IMR-90 (cell line): Measurements from ENCODE around the gene NMRK1. TPM values are rescaled to one million over a fixed set of nuclear protein-coding genes. Genes with fewer than 3 reads are reported as not detected.

Source experiments
- ATAC-seq: fragments of 200-7000 bp; cut with Tn5 transposase; 2 replicates; pipeline ENCODE4 v1.9.1; 2020; ENCODE audit warnings: low read depth, mild to moderate bottlenecking, moderate library complexity
- BruUV-seq: library from RNA; stranded (reverse); fragments of 400-500 nt; replicated peaks from 2 replicates; lab custom pipeline; 2021; lab: Mats Ljungman, UMichigan
- CTCF ChIA-PET: fragments of 300-600 bp; formaldehyde crosslinking; extraction: SDS; loops from one replicate; lab custom pipeline; 2021; ENCODE audit warnings: antibody characterized with exemption; lab: Yijun Ruan, JAX
- POLR2A ChIA-PET: fragments of 300-600 bp; sonication (Branson Sonifier 250); formaldehyde crosslinking; loops from one replicate; lab custom pipeline; 2022; ENCODE audit warnings: antibody characterized with exemption; ENCODE audit not compliant: unreplicated experiment; lab: Charles Lee
- DNase-seq: peaks from one replicate; pipeline ENCODE4 v3.0.0; 2013
- H2AFZ ChIP-seq: replicated peaks from 2 replicates; pipeline ENCODE3; 2013; ENCODE audit warnings: low read length, mild to moderate bottlenecking; ENCODE audit not compliant: poor library complexity
- H2AK5ac ChIP-seq: 2 replicates; pipeline ENCODE4 v1.6.1; 2013; ENCODE audit warnings: low read depth, low read length, inconsistent platforms
- H2AK9ac ChIP-seq: replicated peaks from 2 replicates; pipeline ENCODE3; 2013; ENCODE audit warnings: mild to moderate bottlenecking, low read depth, low read length, moderate library complexity; ENCODE audit not compliant: poor library complexity
- H2BK120ac ChIP-seq: 2 replicates; pipeline ENCODE4 v1.6.1; 2013; ENCODE audit warnings: low read depth, low read length, inconsistent platforms
- H2BK15ac ChIP-seq: 3 replicates; pipeline ENCODE4 v1.6.1; 2013; ENCODE audit warnings: low read depth, low read length, inconsistent platforms
- H2BK20ac ChIP-seq: 2 replicates; pipeline ENCODE4 v1.6.1; 2013; ENCODE audit warnings: low read depth, mild to moderate bottlenecking, inconsistent platforms, low read length, moderate library complexity
- H2BK5ac ChIP-seq: 2 replicates; pipeline ENCODE4 v1.6.1; 2013; ENCODE audit warnings: mild to moderate bottlenecking, low read depth, low read length, inconsistent platforms; ENCODE audit not compliant: poor library complexity, severe bottlenecking
- H3K14ac ChIP-seq: replicated peaks from 2 replicates; pipeline ENCODE4 v1.6.1; 2013; ENCODE audit warnings: low read depth, low read length, inconsistent platforms
- H3K18ac ChIP-seq: 2 replicates; pipeline ENCODE4 v1.6.1; 2013; ENCODE audit warnings: low read depth, low read length, control low read depth
- H3K23ac ChIP-seq: 2 replicates; pipeline ENCODE4 v1.6.1; 2013; ENCODE audit warnings: low read depth, low read length, inconsistent platforms
- H3K27ac ChIP-seq: 2 replicates; pipeline ENCODE4 v1.5.1; 2013; ENCODE audit warnings: mild to moderate bottlenecking, control low read depth, low read length; ENCODE audit not compliant: insufficient read depth
- H3K27me3 ChIP-seq: 2 replicates; pipeline ENCODE4 v1.6.1; 2013; ENCODE audit warnings: low read length; ENCODE audit not compliant: control insufficient read depth, insufficient read depth
- H3K36me3 ChIP-seq: 2 replicates; pipeline ENCODE4 v1.6.1; 2013; ENCODE audit warnings: low read length, mixed read lengths; ENCODE audit not compliant: control insufficient read depth, insufficient read depth
- H3K4ac ChIP-seq: 2 replicates; pipeline ENCODE4 v1.6.1; 2013; ENCODE audit warnings: low read depth, low read length, inconsistent platforms
- H3K4me1 ChIP-seq: 2 replicates; pipeline ENCODE4 v1.6.1; 2013; ENCODE audit warnings: low read length, mixed read lengths; ENCODE audit not compliant: control insufficient read depth, insufficient read depth
- H3K4me2 ChIP-seq: 2 replicates; pipeline ENCODE4 v1.6.1; 2013; ENCODE audit warnings: low read depth, mild to moderate bottlenecking, control low read depth, low read length, moderate library complexity
- H3K4me3 ChIP-seq: 2 replicates; pipeline ENCODE4 v1.5.1; 2013; ENCODE audit warnings: low read depth, mild to moderate bottlenecking, control low read depth, low read length, moderate library complexity; ENCODE audit not compliant: insufficient read depth
- H3K56ac ChIP-seq: 2 replicates; pipeline ENCODE4 v1.6.1; 2013; ENCODE audit warnings: low read length, inconsistent platforms; ENCODE audit not compliant: insufficient read depth; ENCODE audit errors: extremely low read depth
- H3K79me1 ChIP-seq, 2 experiments: 2 replicates each; pipeline ENCODE4 v1.6.1; 2013; ENCODE audit warnings: low read length in 2 of 2, inconsistent platforms in 1 of 2, low read depth in 1 of 2
- H3K9ac ChIP-seq: 2 replicates; pipeline ENCODE4 v1.6.1; 2013; ENCODE audit warnings: low read depth, low read length, control low read depth
- H3K9me1 ChIP-seq: 2 replicates; pipeline ENCODE4 v1.6.1; 2013; ENCODE audit warnings: low read length, inconsistent platforms; ENCODE audit not compliant: insufficient read depth
- H3K9me3 ChIP-seq: 2 replicates; pipeline ENCODE4 v1.6.1; 2013; ENCODE audit warnings: low read length; ENCODE audit not compliant: control insufficient read depth, insufficient read depth
- H4K20me1 ChIP-seq: 2 replicates; pipeline ENCODE4 v1.6.1; 2013; ENCODE audit warnings: low read length, inconsistent platforms; ENCODE audit not compliant: insufficient read depth
- H4K5ac ChIP-seq: 2 replicates; pipeline ENCODE4 v1.6.1; 2013; ENCODE audit warnings: mild to moderate bottlenecking, low read depth, low read length, control low read depth
- H4K8ac ChIP-seq, 2 experiments: 2 replicates each; pipeline ENCODE4 v1.6.1; 2013; ENCODE audit warnings: low read depth in 2 of 2, low read length in 2 of 2, control low read depth in 1 of 2, inconsistent platforms in 1 of 2
- H4K91ac ChIP-seq: 2 replicates; pipeline ENCODE4 v1.6.1; 2013; ENCODE audit warnings: low read depth, low read length, inconsistent platforms; ENCODE audit not compliant: insufficient read depth
- BHLHE40 ChIP-seq: fragments of 150-350 bp; IDR thresholded peaks from 2 replicates; pipeline ENCODE4 v1.6.1; 2016; ENCODE audit warnings: mild to moderate bottlenecking, low read depth, low read length
- CEBPB ChIP-seq: IDR thresholded peaks from 2 replicates; pipeline ENCODE4 v1.6.1; 2012; ENCODE audit warnings: low read depth, low read length, improper control_type of control experiment
- FOS ChIP-seq: fragments of 150-350 bp; IDR thresholded peaks from 2 replicates; pipeline ENCODE4 v1.6.1; 2016; ENCODE audit warnings: low read depth, low read length
- MAFK ChIP-seq: IDR thresholded peaks from 2 replicates; pipeline ENCODE4 v1.6.1; 2012; ENCODE audit warnings: low read depth, low read length, improper control_type of control experiment
- MAZ ChIP-seq: IDR thresholded peaks from 2 replicates; pipeline ENCODE4 v1.6.1; 2012; ENCODE audit warnings: low read depth, mild to moderate bottlenecking, low read length, improper control_type of control experiment, moderate library complexity, borderline replicate concordance
- RAD21 ChIP-seq: IDR thresholded peaks from 2 replicates; pipeline ENCODE4 v1.6.1; 2012; ENCODE audit warnings: low read length, improper control_type of control experiment
- RFX5 ChIP-seq: IDR thresholded peaks from 2 replicates; pipeline ENCODE4 v1.8.0; 2012; ENCODE audit warnings: low read depth, mild to moderate bottlenecking, low read length, moderate library complexity
- SMC3 ChIP-seq: fragments of 150-350 bp; IDR thresholded peaks from 2 replicates; pipeline ENCODE4 v1.6.1; 2016; ENCODE audit warnings: low read depth, mild to moderate bottlenecking, antibody characterized with exemption, low read length, moderate library complexity
- whole genome bisulfite sequencing, 2 experiments: methylation state at CpG; one replicate each; pipeline versions ENCODE4 v1.1.5 to v1.1.7; 2013; ENCODE audit warnings: missing lambda C conversion rate in 2 of 2; ENCODE audit not compliant: insufficient read length in 1 of 2; ENCODE audit errors: extremely low coverage in 2 of 2; 5-methylcytosine and 5-hydroxymethylcytosine counted together
- dilution Hi-C: fragments of 300-500 bp; cut with HindIII; formaldehyde crosslinking; loops from one replicate; pipeline ENCODE4 v1.14.3; 2018; ENCODE audit warnings: low sequenced_read_pairs; ENCODE audit not compliant: unreplicated experiment
- in situ Hi-C: fragments of 300-500 bp; cut with MboI; formaldehyde crosslinking; loops from 3 replicates; pipeline ENCODE4 v1.14.3; 2019; ENCODE audit warnings: low sequenced_read_pairs, inconsistent platforms, mixed read lengths
- intact Hi-C: fragments of 100-400 bp; cut with micrococcal nuclease; formaldehyde crosslinking; loops from 2 replicates; pipeline ENCODE4 v1.10.0; 2022
- polyA plus RNA-seq, 3 experiments: library from polyadenylated mRNA; depleted of rRNA; stranded (reverse); fragments of >200 nt; gene quantifications; 2 replicates each; pipeline ENCODE4 v1.2.3, GENCODE V29; 2012; ENCODE audit warnings: low replicate concordance in 1 of 3
- total RNA-seq: library from RNA; depleted of rRNA; stranded (reverse); fragments of >200 nt; gene quantifications from 2 replicates; pipeline ENCODE4 v1.2.3, GENCODE V29; 2012
- TF ChIP-seq, protein P1 (sequence below): fragments of 150-350 bp; IDR thresholded peaks from 2 replicates; pipeline ENCODE4 v1.6.1; 2016; ENCODE audit warnings: low read depth, mild to moderate bottlenecking, low read length, moderate library complexity, borderline replicate concordance

NMRK1 gene
- total and polyA plus RNA-seq, 2 of the 4 experiments (the other 2 are of a cell fraction) = 5.7 to 5.9 TPM

DNA sequence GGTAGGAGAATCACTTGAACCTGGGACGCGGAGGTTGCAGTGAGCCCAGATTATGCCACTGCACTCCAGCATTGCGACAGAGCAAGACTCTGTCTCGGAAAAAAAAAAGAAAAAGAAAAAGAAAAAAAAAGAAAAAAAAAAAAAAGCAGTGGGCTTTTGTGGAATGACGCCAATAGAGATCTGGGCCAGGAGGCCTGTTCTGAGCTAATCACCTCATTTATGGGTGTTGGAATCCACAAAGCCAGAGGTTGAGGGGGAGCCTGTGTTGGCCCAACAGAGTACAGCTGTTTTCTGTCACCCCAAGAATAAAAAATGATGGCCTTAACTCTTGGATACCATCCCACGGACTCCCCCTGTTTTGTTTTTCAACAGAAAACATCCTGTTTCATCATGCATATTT is 18.9 kb upstream of the NMRK1 start:
- Histone ChIP-seq H3K4me1 (peaks cover 2% of the 10 kb centered on the region; the same call in 1 of the 2 replicates), H2BK120ac (no peak overlapping the region), H3K23ac (no peak overlapping the region), H2AK5ac (no peak overlapping the region), H3K9ac (no peak overlapping the region), H3K9me1 (peaks cover 4% of the 10 kb centered on the region; the same call in 1 of the 2 replicates), H3K4ac (no peak overlapping the region), H2AK9ac (no peak overlapping the region), H3K4me3 (no peak overlapping the region), H3K4me2 (0 out of 2 replicates have a peak overlapping the region, but pooled peaks have one; percentile 2), H2BK15ac (no peak overlapping the region), H4K5ac (no peak overlapping the region), H3K36me3 (no peaks in the 10 kb centered on the region), H2BK20ac (no peak overlapping the region), H3K79me1 (peaks cover 7 to 54% of the 10 kb centered on the region in 2 experiments), H3K18ac (no peak overlapping the region), H3K14ac (peak overlapping the region; percentile 9; the same call in 1 of the 2 replicates), H3K27me3 (no peaks in the 10 kb centered on the region), H2AFZ (peak overlapping the region; percentile 63), H2BK5ac (no peak overlapping the region), H3K56ac (no peak overlapping the region), H4K20me1 (no peaks in the 10 kb centered on the region), H3K27ac (no peak overlapping the region; the same call in 1 of the 2 replicates), H3K9me3 (no peaks in the 10 kb centered on the region), H4K91ac (no peak overlapping the region), H4K8ac (peak overlapping the region in 1 of 2 experiments; percentile 53; a peak in 1 of 4 replicates)
- no TSS peak for BruUV-seq
- CTCF ChIA-PET = interaction anchor here (0.6 to 0.7 kb wide), 2 partner anchors 42 to 122 kb away, joined by 3 to 10 read pairs; no protein-coding TSS in a partner anchor
- ATAC-seq (no peak), DNase-seq (no peak)
- dilution Hi-C loops (no loop called here), in situ Hi-C loops (no loop called here), intact Hi-C loops (loop anchor here (5.0 kb wide), 1 partner anchor 40 kb away; no protein-coding TSS in a partner anchor)
- TF ChIP-seq, protein P1, sequence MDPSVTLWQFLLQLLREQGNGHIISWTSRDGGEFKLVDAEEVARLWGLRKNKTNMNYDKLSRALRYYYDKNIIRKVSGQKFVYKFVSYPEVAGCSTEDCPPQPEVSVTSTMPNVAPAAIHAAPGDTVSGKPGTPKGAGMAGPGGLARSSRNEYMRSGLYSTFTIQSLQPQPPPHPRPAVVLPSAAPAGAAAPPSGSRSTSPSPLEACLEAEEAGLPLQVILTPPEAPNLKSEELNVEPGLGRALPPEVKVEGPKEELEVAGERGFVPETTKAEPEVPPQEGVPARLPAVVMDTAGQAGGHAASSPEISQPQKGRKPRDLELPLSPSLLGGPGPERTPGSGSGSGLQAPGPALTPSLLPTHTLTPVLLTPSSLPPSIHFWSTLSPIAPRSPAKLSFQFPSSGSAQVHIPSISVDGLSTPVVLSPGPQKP = no peak
- TF ChIP-seq FOS = no peak
- TF ChIP-seq MAZ = no peak
- TF ChIP-seq SMC3 = no peak
- no peak for TF ChIP-seq RAD21
- TF ChIP-seq CEBPB = no peak
- TF ChIP-seq RFX5 = no peak
- no peak for TF ChIP-seq MAFK
- TF ChIP-seq BHLHE40 = no peak
- POLR2A ChIA-PET = no interaction called here
- WGBS, 2 experiments = 63% methylated on average over 3 of the region's 6 CpGs; no CpG with 5 or more reads in 1 of the 2 experiments
